SKM-1 (cell line): Measurements from ENCODE around the gene PCDHGA1.

Experiments
- DNase-seq: peaks from one replicate; lab custom pipeline; 2025; ENCODE audit not compliant: unreplicated experiment; lab: John Stamatoyannopoulos, UW

Gene PCDHGA1

DNA sequence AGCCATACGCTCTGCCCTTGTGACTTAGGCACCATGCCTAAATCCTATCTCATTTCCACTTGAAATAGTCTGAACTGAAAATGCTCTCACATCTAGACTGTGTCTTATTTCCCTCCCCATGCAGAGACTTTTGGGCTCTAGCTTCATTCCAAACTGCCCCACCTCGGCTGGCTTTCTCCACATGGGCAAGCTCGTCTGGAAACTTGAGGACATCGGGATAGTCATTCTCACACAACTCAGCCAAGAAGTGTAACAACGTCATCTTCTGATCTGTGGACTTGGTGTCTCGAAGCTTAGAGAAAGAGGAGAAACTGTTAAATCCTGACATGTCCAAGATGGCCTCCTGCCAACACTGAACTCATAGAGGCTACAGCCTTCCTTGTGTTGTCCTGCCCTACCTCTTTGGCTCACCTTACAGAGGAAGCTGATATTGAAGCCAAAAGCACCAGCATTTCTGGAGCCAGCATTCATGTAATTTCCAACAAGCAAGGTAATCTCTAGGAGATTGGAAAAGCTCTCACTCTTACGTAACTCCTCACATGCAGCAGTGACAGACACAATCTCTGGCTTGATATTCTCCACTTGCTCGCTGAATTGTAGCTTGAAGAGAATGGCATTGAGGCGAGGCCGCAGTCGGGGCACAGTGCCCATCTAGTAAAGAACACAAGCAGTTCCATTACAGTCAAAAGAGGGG, 198.1 kb downstream of the PCDHGA1 start:
- DNase-seq, result no peak

DNA sequence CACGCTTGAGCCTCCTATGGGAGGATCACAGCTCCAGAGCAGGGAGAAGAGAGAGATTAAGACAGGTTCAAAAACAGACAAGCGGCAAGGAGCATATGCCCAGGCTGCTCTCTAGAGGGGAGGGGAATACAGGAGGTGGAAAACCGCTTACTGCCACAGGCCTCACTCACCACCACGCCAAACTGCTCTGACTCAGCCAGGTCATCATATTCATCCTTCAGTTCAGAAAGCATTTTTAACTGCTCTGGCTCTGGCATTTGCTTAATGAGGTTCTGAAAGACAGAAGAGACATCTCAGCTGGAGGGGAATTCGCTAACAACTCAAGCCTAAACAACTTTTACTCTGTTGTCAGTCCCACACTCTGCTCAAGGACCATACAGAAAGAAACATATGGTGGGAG, 198.7 kb downstream of the PCDHGA1 start:
- no peak for DNase-seq

DNA sequence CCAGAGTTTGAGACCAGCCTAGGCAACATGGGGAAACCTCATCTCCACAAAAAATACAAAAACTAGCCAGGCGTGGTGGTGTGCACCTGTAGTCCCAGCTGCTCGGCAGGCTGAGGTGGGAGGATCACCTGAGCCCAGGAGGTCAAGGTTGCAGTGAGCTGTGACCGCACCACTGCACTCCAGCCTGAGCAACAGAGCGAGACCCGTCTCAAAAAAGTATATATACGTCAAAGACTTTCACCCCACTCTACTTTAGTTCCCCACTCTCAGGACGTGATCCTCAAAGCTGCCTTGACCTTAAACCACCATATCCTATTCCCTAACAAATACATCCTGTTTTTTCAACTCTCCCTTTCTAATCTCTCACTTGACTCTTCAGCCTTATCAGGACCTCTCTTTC, 199.6 kb downstream of the PCDHGA1 start:
- DNase-seq, result no peak

DNA sequence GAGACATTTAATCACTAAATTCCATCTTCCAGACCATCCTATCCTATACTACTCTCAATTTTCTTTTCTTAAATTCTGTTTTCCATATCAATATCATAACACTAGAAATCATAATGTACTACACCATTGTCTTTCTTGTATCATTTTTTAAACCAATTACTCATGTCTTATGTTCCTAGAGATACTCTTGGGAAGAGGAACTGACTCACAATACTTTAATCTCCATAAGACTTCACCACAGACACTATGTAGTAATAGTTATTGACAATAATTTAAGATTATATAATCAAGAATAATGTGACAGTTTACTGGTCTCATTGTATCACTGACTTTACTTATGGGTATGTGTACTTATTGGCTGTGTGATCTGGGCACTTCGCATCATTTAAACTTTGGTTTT, 202.4 kb downstream of the PCDHGA1 start:
- DNase-seq, result no peak

DNA sequence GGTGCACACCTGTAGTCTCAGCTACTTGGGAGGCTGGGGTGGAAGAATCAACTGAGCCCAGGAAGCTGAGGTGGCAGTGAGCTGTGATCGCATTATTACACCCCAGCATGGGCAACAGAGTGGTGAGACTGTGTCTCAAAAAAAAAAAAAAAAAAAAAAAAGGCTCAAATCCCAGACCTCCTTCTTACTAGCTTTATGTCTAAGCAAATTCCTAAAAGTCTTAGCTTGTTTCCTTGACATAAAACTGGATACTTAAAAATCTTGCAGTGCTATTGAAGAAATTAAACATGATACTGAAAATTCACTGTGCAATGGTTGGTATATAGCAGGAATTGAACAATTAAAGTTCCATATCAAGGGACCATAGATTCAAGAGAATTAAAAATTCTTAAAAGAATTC, 203.6 kb downstream of the PCDHGA1 start:
- no peak for DNase-seq

DNA sequence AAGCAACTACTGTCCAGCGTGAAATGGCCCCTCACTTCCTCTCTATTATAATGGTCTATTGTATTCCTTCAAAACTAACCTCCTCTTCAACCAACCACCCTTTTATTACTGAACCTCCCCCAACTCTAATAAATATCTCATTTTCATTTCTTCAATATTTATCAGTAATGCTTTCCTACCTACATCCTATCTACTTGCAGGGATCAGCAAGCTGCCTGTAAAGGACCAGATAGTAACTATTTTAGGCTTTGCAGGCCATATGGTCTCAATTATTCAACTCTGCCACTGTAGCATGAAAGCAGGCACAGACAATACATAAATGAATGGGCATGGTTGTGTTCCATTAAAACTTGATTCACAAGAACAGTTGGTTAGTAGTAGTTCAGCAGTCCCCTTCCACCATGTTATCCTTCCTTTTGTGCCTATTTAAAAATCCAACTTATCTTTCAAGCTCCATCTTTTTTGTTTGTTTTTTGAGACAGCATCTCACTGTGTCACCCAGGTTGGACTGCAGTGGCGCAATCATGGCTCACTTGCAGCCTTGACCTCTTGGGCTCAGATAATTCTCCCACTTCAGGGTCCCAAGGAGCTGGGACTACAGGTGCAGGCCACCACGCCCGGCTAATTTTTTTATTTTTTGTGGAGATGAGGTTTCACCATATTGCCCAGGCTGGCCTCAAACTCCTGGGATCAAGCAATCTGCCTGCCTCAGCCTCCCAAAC, 204.3 kb downstream of the PCDHGA1 start:
- DNase-seq, result no peak

DNA sequence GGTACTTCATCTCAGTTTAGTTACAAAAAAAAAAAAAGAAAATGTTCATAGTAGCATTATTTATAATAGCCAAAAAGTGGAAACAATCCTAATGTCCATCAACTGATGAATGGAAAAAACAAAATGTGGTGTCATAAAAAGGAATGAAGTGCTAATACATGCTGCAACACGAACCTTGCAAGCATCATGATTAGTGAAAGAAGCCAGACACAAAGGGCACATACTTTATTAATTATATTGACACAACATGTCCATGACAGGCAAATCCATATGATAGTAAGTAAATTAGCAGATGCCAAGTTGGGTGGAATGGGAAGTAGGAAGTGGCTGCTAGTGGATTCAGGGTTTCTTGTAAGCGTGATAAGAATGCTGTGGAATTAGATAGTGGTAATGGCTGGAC, 212.7 kb downstream of the PCDHGA1 start:
- no peak for DNase-seq

DNA sequence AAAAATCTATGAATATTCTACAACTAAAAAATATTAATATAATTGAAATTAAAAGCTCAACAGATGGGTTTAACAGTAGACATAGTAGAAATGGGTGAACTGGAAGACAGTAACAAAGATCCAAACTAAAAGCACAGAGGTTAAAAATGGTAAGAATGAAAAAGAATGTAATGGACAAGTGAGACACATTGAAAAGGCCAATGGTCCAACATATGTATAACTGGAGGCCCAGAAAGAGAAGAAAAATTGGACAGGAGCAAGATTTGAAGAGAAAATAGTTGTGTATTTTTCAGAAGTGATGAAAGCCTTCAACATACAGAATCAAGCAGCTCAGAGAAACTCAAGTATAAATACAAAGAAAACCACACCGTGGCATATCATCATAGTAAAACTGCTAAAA, 217.2 kb downstream of the PCDHGA1 start:
- no peak for DNase-seq

DNA sequence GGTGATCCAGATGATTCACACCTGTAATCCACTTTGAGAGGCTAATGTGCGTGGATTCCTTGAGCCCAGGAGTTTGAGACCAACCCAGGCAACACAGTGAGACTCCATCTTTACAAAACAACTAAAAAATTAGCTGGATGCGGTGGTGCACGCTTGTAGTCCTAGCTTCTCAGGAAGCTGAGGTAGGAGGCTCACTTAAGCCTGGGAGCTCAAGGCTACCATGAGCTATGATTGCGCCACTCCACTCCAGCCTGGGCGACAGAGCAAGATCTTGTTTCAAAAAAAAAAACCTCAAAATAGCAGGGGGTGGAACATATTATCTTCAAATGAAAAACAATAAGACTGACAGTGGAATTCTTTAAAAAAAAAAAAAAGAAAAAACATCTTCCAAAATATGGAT, 217.6 kb downstream of the PCDHGA1 start:
- DNase-seq, result no peak

DNA sequence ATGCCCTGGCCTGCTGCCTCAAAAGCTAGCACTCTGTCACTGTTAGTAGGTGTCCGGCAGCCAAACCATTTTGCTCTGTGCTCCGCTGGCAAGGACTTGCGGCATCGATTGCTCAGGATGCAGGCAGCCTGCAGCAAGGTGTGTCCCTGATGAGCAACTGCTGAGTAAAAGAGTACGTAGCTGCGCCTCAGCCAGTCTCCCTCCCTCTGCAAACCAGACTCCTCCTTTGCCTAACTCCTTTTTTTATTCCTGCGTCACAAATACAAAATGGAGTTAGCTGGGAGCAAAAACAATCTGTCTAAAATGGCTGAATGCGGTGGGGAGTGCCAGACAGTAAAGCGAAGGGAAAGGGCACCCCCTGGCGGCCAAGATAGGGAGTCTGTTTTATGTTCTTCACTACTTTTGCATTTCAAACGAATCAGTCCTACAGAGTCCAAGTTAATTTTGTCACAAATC, 227.4 kb downstream of the PCDHGA1 start:
- DNase-seq, result peak; percentile 58

DNA sequence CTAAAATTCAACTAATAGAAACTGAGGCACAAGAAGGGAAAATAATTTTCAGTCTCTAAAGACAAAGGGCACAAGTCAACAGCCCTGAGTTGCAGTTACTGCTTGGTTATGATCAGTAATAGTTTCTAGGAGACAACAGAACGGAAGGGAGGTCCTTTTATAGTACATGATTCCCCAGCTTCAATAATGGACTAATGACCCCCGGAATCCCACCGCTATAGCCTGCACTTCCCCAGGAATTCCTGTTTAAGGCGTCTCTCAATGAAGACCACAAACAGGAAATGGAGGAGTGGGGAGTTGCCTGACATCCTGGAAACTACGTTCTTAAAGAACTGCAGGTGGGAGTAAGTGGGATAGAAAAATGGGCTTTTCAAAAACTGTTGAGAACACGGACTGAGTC, 227.8 kb downstream of the PCDHGA1 start:
- no peak for DNase-seq

DNA sequence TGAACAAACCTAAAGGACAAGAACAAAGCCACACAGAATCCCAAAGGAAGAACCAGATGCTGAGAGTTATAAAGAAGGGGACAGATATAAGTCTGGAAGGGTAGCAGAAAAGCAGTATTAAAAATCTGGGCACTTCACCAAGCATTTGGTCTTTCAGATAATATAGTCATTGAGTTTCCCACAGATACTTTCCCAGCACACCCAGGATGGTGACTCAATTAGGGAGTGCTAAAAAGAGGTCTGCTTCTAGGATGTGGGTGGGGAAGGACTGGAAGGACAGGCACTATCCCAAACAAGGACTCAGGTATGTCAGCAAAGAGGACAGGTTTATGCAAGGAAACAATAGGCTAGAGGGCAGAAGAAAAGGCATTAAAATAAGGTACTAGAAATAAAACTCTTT, 229.1 kb downstream of the PCDHGA1 start:
- no peak for DNase-seq

DNA sequence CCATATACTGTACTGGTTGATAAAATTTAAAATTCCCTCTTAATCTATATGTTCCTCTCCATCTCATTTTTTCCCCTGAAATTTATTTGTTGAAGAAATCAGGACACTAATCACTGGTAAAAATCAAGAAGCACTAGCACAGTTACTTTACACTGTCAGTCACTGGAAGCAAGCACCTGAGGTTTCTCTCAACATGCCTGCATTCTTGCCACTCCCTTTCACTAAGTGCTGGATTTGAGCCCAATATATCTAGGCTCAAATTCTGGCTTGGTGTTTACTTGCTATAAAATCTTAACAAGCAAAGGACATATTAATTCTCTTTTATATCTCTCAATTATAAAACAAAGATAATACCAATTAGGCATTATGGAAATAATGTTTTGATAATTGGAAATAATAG, 229.8 kb downstream of the PCDHGA1 start:
- no peak for DNase-seq

DNA sequence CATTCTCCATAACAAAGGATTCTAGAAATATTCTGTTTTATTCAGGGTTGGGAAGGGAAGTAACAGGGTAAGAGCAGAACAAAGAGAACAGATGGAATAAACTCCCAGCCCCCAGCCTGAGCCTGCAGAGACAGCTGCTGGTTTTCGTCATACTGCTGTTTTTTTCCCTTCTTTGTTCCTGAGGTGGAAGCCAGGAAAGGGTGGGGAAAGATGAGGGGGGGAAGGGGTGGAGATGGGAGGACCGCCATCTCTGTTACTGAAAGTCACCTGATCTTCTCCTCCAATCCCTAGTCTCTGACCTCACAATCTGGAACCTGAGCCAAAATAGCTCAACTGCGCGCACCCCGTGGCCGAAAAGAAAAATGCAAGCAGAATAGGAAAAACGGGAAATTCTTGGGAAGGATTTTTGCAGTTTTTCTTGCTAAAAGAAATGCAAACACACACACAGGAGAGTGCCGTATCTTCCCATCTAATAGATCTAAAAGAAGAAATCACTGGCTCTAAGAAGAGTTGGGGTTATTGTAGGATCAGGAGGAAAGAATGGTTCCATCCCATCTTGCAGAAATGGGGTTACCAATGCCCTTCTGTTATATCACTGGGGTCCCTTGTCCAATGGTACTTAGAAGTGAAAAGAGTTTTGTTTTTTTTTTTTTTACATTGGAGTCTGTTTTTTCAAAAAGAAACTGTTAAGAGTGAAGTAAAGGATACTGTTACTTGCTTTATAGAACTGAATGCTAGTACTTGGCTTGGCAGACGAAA, 230.6 kb downstream of the PCDHGA1 start:
- DNase-seq, result no peak
